DND-41 (cell line): ENCODE data around the gene RGS12.
A peak's percentile ranks its signal among the peaks of the same experiment; 100 is the strongest.

ENCODE experiments used
- ATAC-seq: fragments of 200-7000 bp; cut with Tn5 transposase; 3 replicates; pipeline ENCODE4 v1.9.1; 2021; ENCODE audit warnings: low read depth; ENCODE audit not compliant: insufficient read depth
- DNase-seq: peaks from one replicate; pipeline ENCODE4 v3.0.0-alpha.2; 2020
- H2AFZ ChIP-seq: 2 replicates; pipeline ENCODE4 v1.6.0; 2012; ENCODE audit warnings: low read depth, low read length
- H3K27ac ChIP-seq: 2 replicates; pipeline ENCODE4 v1.5.1; 2012; ENCODE audit warnings: low read length, inconsistent platforms
- H3K27me3 ChIP-seq: fragments of 200-600 bp; sonication (generic); 2 replicates; pipeline ENCODE4 v1.6.0; 2012; ENCODE audit warnings: low read length, mild to moderate bottlenecking, inconsistent platforms; ENCODE audit not compliant: insufficient read depth, poor library complexity
- H3K36me3 ChIP-seq: 2 replicates; pipeline ENCODE4 v1.5.1; 2012; ENCODE audit warnings: low read length, inconsistent platforms; ENCODE audit not compliant: insufficient read depth
- H3K4me1 ChIP-seq: 2 replicates; pipeline ENCODE4 v1.5.1; 2012; ENCODE audit warnings: mild to moderate bottlenecking, low read length; ENCODE audit not compliant: insufficient read depth
- H3K4me2 ChIP-seq: 2 replicates; pipeline ENCODE4 v1.6.0; 2012; ENCODE audit warnings: mild to moderate bottlenecking, moderate library complexity, low read length, inconsistent platforms; ENCODE audit not compliant: insufficient read depth
- H3K4me3 ChIP-seq, 2 experiments: fragments of 200-600 bp in 1 of 2; shearing (Covaris generic) in 1 of 2; 2 replicates each; pipeline ENCODE4 v1.5.1; 2012 to 2016; ENCODE audit warnings: inconsistent platforms in 2 of 2, low read length in 2 of 2, mild to moderate bottlenecking in 2 of 2, low read depth in 1 of 2, moderate library complexity in 1 of 2
- H3K79me2 ChIP-seq: 2 replicates; pipeline ENCODE4 v1.6.0; 2012; ENCODE audit warnings: low read length, inconsistent platforms; ENCODE audit not compliant: insufficient read depth
- H3K9ac ChIP-seq: 2 replicates; pipeline ENCODE4 v1.6.0; 2012; ENCODE audit warnings: low read depth, mild to moderate bottlenecking, inconsistent platforms, low read length, moderate library complexity
- H3K9me3 ChIP-seq: 2 replicates; pipeline ENCODE4 v1.5.1; 2012; ENCODE audit warnings: low read length, moderate library complexity, mild to moderate bottlenecking, inconsistent platforms; ENCODE audit not compliant: insufficient read depth, severe bottlenecking
- H4K20me1 ChIP-seq: 2 replicates; pipeline ENCODE4 v1.6.0; 2012; ENCODE audit warnings: low read length; ENCODE audit not compliant: insufficient read depth
- EZH2 ChIP-seq: IDR thresholded peaks from 3 replicates; pipeline ENCODE4 v1.6.1; 2012; ENCODE audit warnings: borderline replicate concordance, low read depth, mild to moderate bottlenecking, moderate library complexity, low read length, inconsistent platforms; ENCODE audit not compliant: severe bottlenecking
- TF ChIP-seq, protein P1 (sequence below): IDR thresholded peaks from 2 replicates; pipeline ENCODE4 v1.5.1; 2012; ENCODE audit warnings: borderline replicate concordance, low read length, moderate library complexity, mild to moderate bottlenecking; ENCODE audit not compliant: poor library complexity, severe bottlenecking; ENCODE audit errors: extremely low read depth

The RGS12 gene

DNA sequence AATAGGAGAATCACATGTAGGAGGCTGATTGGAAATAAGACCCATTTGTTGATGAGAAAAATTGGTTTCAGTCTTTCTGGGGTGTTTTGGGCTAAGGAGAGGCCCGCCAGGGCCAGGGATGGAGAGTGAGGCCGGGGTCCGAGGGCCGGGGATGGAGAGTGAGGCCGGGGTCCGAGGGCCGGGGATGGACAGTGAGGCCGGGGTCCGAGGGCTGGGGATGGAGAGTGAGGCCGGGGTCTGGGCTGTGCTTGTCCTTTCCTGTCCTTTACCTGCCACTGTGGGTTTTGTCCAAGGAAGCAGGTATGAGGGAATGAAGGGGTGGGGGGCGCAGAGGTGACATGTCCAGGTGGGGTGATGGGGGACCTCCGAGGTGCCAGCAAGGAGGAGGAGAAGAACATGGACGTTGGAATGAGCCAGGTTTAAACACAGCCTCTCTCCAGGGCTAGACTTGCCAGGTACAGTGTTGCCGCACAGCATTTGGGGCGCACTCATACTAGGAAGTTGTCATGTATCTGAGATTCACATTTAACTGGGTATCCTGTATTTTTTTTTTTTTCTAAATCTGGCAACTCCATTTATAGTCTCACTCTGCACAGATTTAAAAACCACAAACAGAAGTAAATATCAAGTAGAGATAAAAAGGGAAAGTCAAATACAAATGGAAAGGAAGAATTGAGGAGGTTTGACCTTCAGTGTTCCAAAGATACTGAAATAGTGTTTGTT, 8.8 kb downstream of the RGS12 start:
- peaks cover 93% of the 10 kb centered on the region for H4K20me1 ChIP-seq

DNA sequence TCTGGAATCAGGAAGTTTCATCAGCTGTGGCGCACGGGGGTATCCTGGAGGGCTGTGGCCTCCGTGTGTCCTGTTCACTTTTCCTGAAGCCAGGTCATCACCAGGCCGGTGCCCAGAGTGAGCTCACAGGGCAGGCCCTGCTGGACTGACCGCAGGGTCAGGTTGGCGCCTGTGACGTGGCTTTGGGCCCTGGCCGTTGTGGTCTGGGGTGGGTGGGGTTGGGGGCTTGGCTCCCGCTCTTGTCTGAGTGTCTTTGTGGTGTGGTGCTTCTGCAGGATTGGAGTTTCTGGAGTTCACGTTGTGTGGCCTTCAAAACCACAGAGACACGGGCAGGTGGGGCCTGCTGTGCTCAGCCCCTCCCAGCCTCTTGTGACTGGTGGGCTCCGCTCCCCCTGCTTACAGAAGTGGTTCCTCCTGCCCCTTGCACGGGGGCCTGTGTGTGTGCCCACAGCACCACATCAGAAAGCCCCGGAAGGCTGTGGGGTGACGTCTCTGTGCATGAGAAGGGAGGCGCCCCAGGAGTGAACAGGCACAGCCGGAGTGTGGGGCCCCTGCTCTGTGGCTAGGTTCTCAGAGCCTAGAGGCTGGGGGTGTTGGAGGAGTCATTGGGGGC, 9.5 kb downstream of the RGS12 start:
- Histone ChIP-seq H4K20me1 (peaks cover 93% of the 10 kb centered on the region), H3K4me3 (no peak overlapping the region), H3K27ac (no peak overlapping the region), H3K9ac (no peak overlapping the region), H3K79me2 (no peaks in the 10 kb centered on the region), H3K36me3 (no peaks in the 10 kb centered on the region), H3K4me1 (peaks cover 18% of the 10 kb centered on the region), H3K27me3 (peaks cover 75% of the 10 kb centered on the region), H3K9me3 (peaks cover 7% of the 10 kb centered on the region), H2AFZ (no peak overlapping the region), H3K4me2 (peak overlapping the region; percentile 46; the same call in 1 of the 2 replicates)
- TF ChIP-seq EZH2: no peak
- TF ChIP-seq, protein P1, sequence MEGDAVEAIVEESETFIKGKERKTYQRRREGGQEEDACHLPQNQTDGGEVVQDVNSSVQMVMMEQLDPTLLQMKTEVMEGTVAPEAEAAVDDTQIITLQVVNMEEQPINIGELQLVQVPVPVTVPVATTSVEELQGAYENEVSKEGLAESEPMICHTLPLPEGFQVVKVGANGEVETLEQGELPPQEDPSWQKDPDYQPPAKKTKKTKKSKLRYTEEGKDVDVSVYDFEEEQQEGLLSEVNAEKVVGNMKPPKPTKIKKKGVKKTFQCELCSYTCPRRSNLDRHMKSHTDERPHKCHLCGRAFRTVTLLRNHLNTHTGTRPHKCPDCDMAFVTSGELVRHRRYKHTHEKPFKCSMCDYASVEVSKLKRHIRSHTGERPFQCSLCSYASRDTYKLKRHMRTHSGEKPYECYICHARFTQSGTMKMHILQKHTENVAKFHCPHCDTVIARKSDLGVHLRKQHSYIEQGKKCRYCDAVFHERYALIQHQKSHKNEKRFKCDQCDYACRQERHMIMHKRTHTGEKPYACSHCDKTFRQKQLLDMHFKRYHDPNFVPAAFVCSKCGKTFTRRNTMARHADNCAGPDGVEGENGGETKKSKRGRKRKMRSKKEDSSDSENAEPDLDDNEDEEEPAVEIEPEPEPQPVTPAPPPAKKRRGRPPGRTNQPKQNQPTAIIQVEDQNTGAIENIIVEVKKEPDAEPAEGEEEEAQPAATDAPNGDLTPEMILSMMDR: peak; percentile 6
- peak; percentile 98 for ATAC-seq
- peak; percentile 96 for DNase-seq

More for the DNA sequence above, 8.8 kb downstream of the RGS12 start:
- H3K9ac ChIP-seq: no peak overlapping the region
- peak overlapping the region; percentile 46; the same call in 1 of the 2 replicates for H3K4me2 ChIP-seq
- H3K36me3 ChIP-seq: no peaks in the 10 kb centered on the region
- no peak overlapping the region for H3K4me3 ChIP-seq
- H3K27ac ChIP-seq: no peak overlapping the region
- TF ChIP-seq, protein P1: no peak
- TF ChIP-seq EZH2: no peak
- no peak for ATAC-seq
- H3K4me1 ChIP-seq: peaks cover 18% of the 10 kb centered on the region
- H3K79me2 ChIP-seq: no peaks in the 10 kb centered on the region
- H2AFZ ChIP-seq: no peak overlapping the region
- H3K9me3 ChIP-seq: peaks cover 8% of the 10 kb centered on the region
- no peak for DNase-seq
- peaks cover 72% of the 10 kb centered on the region for H3K27me3 ChIP-seq

DNA sequence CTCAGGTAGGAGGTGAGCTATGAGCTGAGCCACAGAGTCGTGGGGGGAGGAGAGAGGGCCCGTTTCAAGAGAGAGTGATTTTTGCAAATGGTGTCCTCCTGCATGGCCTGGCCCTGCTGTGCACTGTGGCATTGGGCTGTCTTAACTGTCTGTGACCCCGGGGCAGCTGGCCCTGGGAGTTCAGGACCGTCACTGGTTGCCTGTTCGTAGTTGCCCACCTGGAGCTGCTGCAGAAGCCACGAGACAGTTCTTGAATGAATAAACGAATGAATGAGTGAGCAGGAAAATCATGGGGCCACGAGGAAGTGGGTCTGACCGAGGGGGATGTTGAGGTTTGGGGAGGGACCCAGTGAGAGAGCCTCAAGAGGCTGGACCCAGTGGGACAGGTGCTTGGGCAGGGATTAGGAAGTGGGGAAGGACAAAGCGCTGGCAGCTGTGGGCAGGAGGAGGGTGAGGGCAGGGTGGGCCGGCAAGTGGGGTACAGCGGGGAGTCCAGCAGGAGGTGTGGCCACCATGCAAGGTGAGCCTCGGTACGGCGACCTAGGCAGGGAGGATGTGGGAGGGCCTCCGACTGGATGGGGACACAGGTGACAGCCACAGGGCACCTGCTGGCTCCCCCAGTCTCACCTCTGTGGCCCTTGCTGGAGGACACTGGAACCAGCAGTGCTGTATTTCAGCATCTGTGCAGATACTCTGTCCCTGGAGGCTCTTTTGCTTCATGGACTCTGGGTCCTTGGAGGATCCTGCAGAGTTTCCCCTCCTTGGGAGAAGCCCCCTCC, 10.2 kb downstream of the RGS12 start:
- peaks cover under 1% of the 10 kb centered on the region for H3K9me3 ChIP-seq
- H4K20me1 ChIP-seq: peaks cover 94% of the 10 kb centered on the region
- H3K27ac ChIP-seq: no peak overlapping the region
- H3K27me3 ChIP-seq: peaks cover 74% of the 10 kb centered on the region
- peak overlapping the region; percentile 46; the same call in 1 of the 2 replicates for H3K4me2 ChIP-seq
- DNase-seq (no peak), ATAC-seq (peak; percentile 1; the same call in 2 of the 3 replicates)
- no peaks in the 10 kb centered on the region for H3K79me2 ChIP-seq
- no peak overlapping the region for H2AFZ ChIP-seq
- peaks cover 18% of the 10 kb centered on the region for H3K4me1 ChIP-seq
- H3K4me3 ChIP-seq: no peak overlapping the region
- H3K36me3 ChIP-seq: no peaks in the 10 kb centered on the region
- TF ChIP-seq, protein P1: no peak
- no peak for TF ChIP-seq EZH2
- no peak overlapping the region for H3K9ac ChIP-seq
